ENCODE results near the gene SPC24. TPM values are rescaled to one million over a fixed set of nuclear protein-coding genes. Genes with fewer than 3 reads are reported as not detected.
"Not testable (repeated sequence)": the region's sequence is repeated elsewhere in the genome, so short reads cannot be mapped to it uniquely, and the experiment has no call there.

SPC24 gene
- total and polyA plus RNA-seq, 2 of the 4 experiments (the other 2 are of a cell fraction): 12.2 to 97.5 TPM

DNA sequence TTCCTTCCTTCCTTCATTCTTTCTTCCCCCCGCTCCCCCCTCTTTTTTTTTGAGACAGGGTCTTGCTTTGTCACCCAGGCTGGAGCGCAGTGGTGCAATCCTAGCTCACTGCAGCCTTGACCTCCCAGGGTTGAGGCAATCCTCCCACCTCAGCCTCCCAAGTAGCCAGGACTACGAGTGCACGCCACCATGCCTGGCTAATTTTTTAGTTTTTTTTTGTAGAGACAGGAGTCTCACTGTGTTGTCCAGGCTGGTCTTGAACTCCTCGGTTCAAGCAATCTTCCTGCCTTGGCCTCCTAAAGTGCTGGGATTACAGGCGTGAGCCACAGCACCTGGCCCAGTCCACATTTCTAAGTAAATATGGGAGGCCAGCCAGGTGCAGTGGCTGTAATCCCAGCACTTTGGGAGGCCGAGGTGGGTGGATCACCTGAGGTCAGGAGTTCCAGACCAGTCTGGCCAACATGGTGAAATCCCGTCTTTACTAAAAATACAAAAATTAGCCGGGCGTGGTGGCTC lies 15.5 kb downstream of the SPC24 start:
- H3K4me1 ChIP-seq (ENCODE audit: control insufficient read depth, insufficient read depth, low read length): peaks cover 45% of the 10 kb centered on the region
- peak overlapping the region; percentile 100 for H2BK15ac ChIP-seq (ENCODE audit: low read depth, low read length)
- H3K27me3 ChIP-seq (ENCODE audit: control insufficient read depth, insufficient read depth, low read length); H4K20me1 ChIP-seq (ENCODE audit: insufficient read depth, low read length); H3K9me3 ChIP-seq (ENCODE audit: control insufficient read depth, insufficient read depth, low read length); H2AFZ ChIP-seq (replicated peaks; ENCODE audit: low read length, poor library complexity); dilution Hi-C loops (cut with HindIII; ENCODE audit: low sequenced_read_pairs, unreplicated experiment); H3K36me3 ChIP-seq (ENCODE audit: control insufficient read depth, insufficient read depth, low read length); POLR2A ChIA-PET (ENCODE audit: unreplicated experiment); intact Hi-C loops (cut with micrococcal nuclease); in situ Hi-C loops (cut with MboI; ENCODE audit: low sequenced_read_pairs); H3K23ac ChIP-seq (ENCODE audit: low read depth, low read length); DNase-seq; H3K18ac ChIP-seq (ENCODE audit: low read depth, low read length); H3K4me3 ChIP-seq (ENCODE audit: insufficient read depth, low read depth, low read length); BruUV-seq (replicated peaks); ATAC-seq (ENCODE audit: low read depth); H3K4me2 ChIP-seq (ENCODE audit: low read depth, low read length); H3K9ac ChIP-seq (ENCODE audit: low read depth, low read length); H2AK9ac ChIP-seq (replicated peaks; ENCODE audit: low read depth, low read length, poor library complexity); H4K5ac ChIP-seq (ENCODE audit: low read depth, low read length); H3K56ac ChIP-seq (ENCODE audit: extremely low read depth, insufficient read depth, low read length): not testable (repeated sequence)
- CTCF ChIA-PET: interaction anchor here (0.6 to 0.8 kb wide), 3 partner anchors 63 to 315 kb away, joined by 3 to 4 read pairs (median 3); no protein-coding TSS in a partner anchor
- peak overlapping the region; percentile 99; a peak in 3 of 4 replicates for H4K8ac ChIP-seq (ENCODE audit: low read depth in 2 of 2, low read length in 2 of 2)
- H2BK120ac ChIP-seq (ENCODE audit: low read depth, low read length): peak overlapping the region; percentile 99
- peak overlapping the region; percentile 68; the same call in 1 of the 2 replicates for H4K91ac ChIP-seq (ENCODE audit: insufficient read depth, low read depth, low read length)
- peak overlapping the region; percentile 100 for H3K4ac ChIP-seq (ENCODE audit: low read depth, low read length)
- peaks cover 18% of the 10 kb centered on the region for H3K9me1 ChIP-seq (ENCODE audit: insufficient read depth, low read length)
- WGBS, 2 experiments (ENCODE audit: extremely low coverage in 2 of 2, insufficient read length in 1 of 2): 87% methylated on average over 3 of the region's 10 CpGs; no CpG with 5 or more reads in 1 of the 2 experiments
- peaks cover 6 to 44% of the 10 kb centered on the region in 2 experiments; a peak in 3 of 4 replicates for H3K79me1 ChIP-seq (ENCODE audit: low read depth in 1 of 2, low read length in 2 of 2)
- peak overlapping the region; percentile 97; the same call in 1 of the 2 replicates for H3K27ac ChIP-seq (ENCODE audit: insufficient read depth, low read length)
- peak overlapping the region; percentile 77; the same call in 1 of the 2 replicates for H3K14ac ChIP-seq (replicated peaks; ENCODE audit: low read depth, low read length)
- peak overlapping the region; percentile 95 for H2BK20ac ChIP-seq (ENCODE audit: low read depth, low read length)
- H2AK5ac ChIP-seq (ENCODE audit: low read depth, low read length): peak overlapping the region; percentile 100
- H2BK5ac ChIP-seq (ENCODE audit: low read depth, low read length, poor library complexity, severe bottlenecking): peak overlapping the region; percentile 97
